Stimulated activated CD8-positive, alpha-beta memory T cell treated with anti-CD3 and anti-CD28 coated beads, Interleukin-7, amount 100 ng/mL, for 1 hour (primary cell): Measurements from ENCODE around the gene CCDC88B.
"Not testable (repeated sequence)": the region's sequence is repeated elsewhere in the genome, so short reads cannot be mapped to it uniquely, and the experiment has no call there.

Experiments
- DNase-seq, 2 donors: peaks; one replicate each; pipeline ENCODE4 v3.0.0-alpha.2; 2020; ENCODE audit warnings: low read depth in 2 of 2

Gene CCDC88B

GRCh38 chr11:64305691-64306562 lies 34.1 kb upstream of the CCDC88B start:
- DNase-seq = peak; percentile 33 to 43

GRCh38 chr11:64306563-64306875 lies 33.5 kb upstream of the CCDC88B start:
- DNase-seq = no peak

GRCh38 chr11:64306876-64307622 lies 33.0 kb upstream of the CCDC88B start:
- DNase-seq = no peak

GRCh38 chr11:64307795-64308194 lies 32.2 kb upstream of the CCDC88B start:
- DNase-seq = not testable (repeated sequence)

GRCh38 chr11:64312947-64313346 lies 27.1 kb upstream of the CCDC88B start:
- DNase-seq = no peak

GRCh38 chr11:64313491-64314145 lies 26.4 kb upstream of the CCDC88B start:
- no peak for DNase-seq

- no peak for DNase-seq
These were observed 25.7 kb upstream of the CCDC88B start for GRCh38 chr11:64314146-64314804.

- no peak for DNase-seq
These were observed 25.0 kb upstream of the CCDC88B start for GRCh38 chr11:64314805-64315561.

- not testable (repeated sequence) for DNase-seq
These were observed 24.1 kb upstream of the CCDC88B start for GRCh38 chr11:64315667-64316526.

GRCh38 chr11:64316672-64317324 lies 23.2 kb upstream of the CCDC88B start:
- no peak for DNase-seq

GRCh38 chr11:64317325-64317960 lies 22.6 kb upstream of the CCDC88B start, which contains the start of gene TRMT112:
TSS of gene TRMT112 (minus strand) at chr11:64317559. CDS start at chr11:64317526, 33 bp downstream.
- DNase-seq = peak; percentile 86 to 91

GRCh38 chr11:64317961-64318765 lies 21.8 kb upstream of the CCDC88B start, which contains the start of gene PRDX5:
TSS of gene PRDX5 (plus strand) at chr11:64318121. CDS start at chr11:64318216, 95 bp downstream.
- DNase-seq = peak; percentile 78 to 82

GRCh38 chr11:64318766-64319761 lies 20.9 kb upstream of the CCDC88B start:
- DNase-seq = no peak

GRCh38 chr11:64320556-64320955 lies 19.4 kb upstream of the CCDC88B start:
- no peak for DNase-seq

GRCh38 chr11:64321026-64321425 lies 19.0 kb upstream of the CCDC88B start:
- no peak for DNase-seq

GRCh38 chr11:64321533-64321932 lies 18.5 kb upstream of the CCDC88B start:
- DNase-seq = no peak

GRCh38 chr11:64322925-64323260 lies 17.1 kb upstream of the CCDC88B start:
- DNase-seq = no peak
